Tibial nerve (tissue), 4 donors: Measurements from ENCODE around the gene MED14.

Source experiments
- CTCF ChIP-seq, 5 experiments: fragments of 200-600 bp in 3 of 5; fragments of 450-650 bp in 2 of 5; sonication (generic) in 3 of 5; IDR thresholded peaks; one replicate each; pipeline ENCODE4 v1.5.1; 2016 to 2019; ENCODE audit warnings: antibody characterized with exemption in 5 of 5, mild to moderate bottlenecking in 3 of 5, moderate library complexity in 2 of 5
- EP300 ChIP-seq, 2 donors: sonication (generic); formaldehyde crosslinking; IDR thresholded peaks; one replicate each; pipeline ENCODE4 v1.6.1; 2017; ENCODE audit warnings: antibody characterized with exemption in 2 of 2, mild to moderate bottlenecking in 1 of 2
- POLR2A ChIP-seq, 2 donors: fragments of 450-650 bp; IDR thresholded peaks; one replicate each; pipeline ENCODE4 v1.6.1; 2017; ENCODE audit warnings: antibody characterized with exemption in 2 of 2, mild to moderate bottlenecking in 2 of 2, moderate library complexity in 2 of 2

- TF ChIP-seq CTCF (IDR thresholded peaks at IDR 0.05) (no peak), POLR2A (IDR thresholded peaks at IDR 0.05) (no peak), EP300 (IDR thresholded peaks at IDR 0.05) (no peak)
Measured at GRCh38 chrX:40757058-40757457, 21.7 kb upstream of the MED14 start.
